ENCODE data around the gene PLXDC1. TPM values are rescaled to one million over a fixed set of nuclear protein-coding genes. Genes with fewer than 3 reads are reported as not detected.

PLXDC1 gene
- total and polyA plus RNA-seq, 2 of the 8 experiments (the other 6 are each of a cell fraction or from before 2014, with no cell fraction given), result 4.1 to 14.6 TPM

DNA sequence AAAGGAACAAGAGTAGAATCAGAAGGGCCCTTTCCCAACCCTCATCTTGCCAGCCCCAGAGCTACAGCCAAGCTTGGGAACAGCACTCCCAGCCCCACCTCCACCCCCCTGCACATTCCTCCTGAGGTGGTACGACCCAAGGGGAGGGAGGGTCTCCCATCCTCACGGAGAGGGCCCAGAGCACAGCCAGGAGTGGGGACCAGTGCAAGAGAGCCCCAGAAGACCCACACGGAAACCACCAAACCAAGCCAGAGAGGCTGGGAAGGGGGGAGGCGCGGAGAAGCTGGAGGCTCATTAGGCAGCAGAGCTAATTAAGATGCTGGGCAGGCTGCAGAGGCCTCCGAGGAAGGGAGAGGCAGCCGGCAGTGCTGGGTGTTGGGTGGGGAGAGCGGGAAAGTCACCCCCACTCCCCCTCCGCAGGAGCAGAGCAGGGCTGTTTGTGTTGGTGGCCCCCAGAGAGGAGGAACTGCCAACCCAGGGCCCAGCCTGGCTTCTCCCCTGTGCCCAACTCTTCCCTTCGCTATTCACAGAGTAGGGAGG, 43.6 kb upstream of the PLXDC1 start:
- Histone ChIP-seq H3K23ac (ENCODE audit: insufficient read length) (no peak overlapping the region), H3K4me1 (replicated peaks in 1 of 4; ENCODE audit: control insufficient read depth in 3 of 4, insufficient read depth in 4 of 4, low read length in 3 of 4) (peaks cover 4 to 27% (median 23%) of the 10 kb centered on the region in 4 experiments), H4K20me1 (replicated peaks in 1 of 2; ENCODE audit: control insufficient read depth in 1 of 2, insufficient read depth in 2 of 2, low read length in 2 of 2) (peaks cover 2 to 27% of the 10 kb centered on the region in 2 experiments), H3K18ac (ENCODE audit: extremely low read depth, low read length) (peak overlapping the region; percentile 21; the same call in 1 of the 2 replicates), H2BK120ac (replicated peaks; ENCODE audit: low read depth, low read length) (no peak overlapping the region), H3K36me3 (ENCODE audit: control insufficient read depth in 2 of 4, insufficient read depth in 4 of 4, low read length in 3 of 4) (peaks cover 5 to 30% (median 18%) of the 10 kb centered on the region in 4 experiments; a peak in 7 of 8 replicates), H3K9ac (replicated peaks in 1 of 4; ENCODE audit: extremely low read depth in 1 of 4, low read depth in 3 of 4, low read length in 3 of 4) (no peak overlapping the region), H2BK5ac (ENCODE audit: low read depth, low read length) (peak overlapping the region; percentile 21; the same call in 1 of the 2 replicates), H2BK15ac (ENCODE audit: low read length) (peak overlapping the region; percentile 6; the same call in 1 of the 2 replicates), H3K27me3 (replicated peaks in 1 of 4; ENCODE audit: control insufficient read depth in 3 of 4, extremely low read depth in 1 of 4, insufficient read depth in 3 of 4, low read length in 3 of 4) (no peaks in the 10 kb centered on the region), H3K23me2 (ENCODE audit: low read depth, low read length) (peaks cover 6% of the 10 kb centered on the region; the same call in 1 of the 2 replicates), H3K4me3 (ENCODE audit: extremely low read depth in 1 of 4, insufficient read depth in 2 of 4, low read depth in 3 of 4, low read length in 4 of 4) (peak overlapping the region; percentile 8 to 89 (median 27); a peak in 5 of 8 replicates), H2AK5ac (ENCODE audit: low read depth, low read length) (no peak overlapping the region), H3K79me2 (ENCODE audit: control insufficient read depth in 1 of 2, insufficient read depth in 2 of 2, low read length in 2 of 2) (peaks cover 0 to 35% of the 10 kb centered on the region in 2 experiments; a peak in 2 of 4 replicates), H3K27ac (ENCODE audit: low read depth, low read length) (0 out of 2 replicates have a peak overlapping the region, but pooled peaks have one; percentile 32), H3K79me1 (ENCODE audit: low read depth, low read length) (peaks cover 19% of the 10 kb centered on the region), H3K4ac (replicated peaks; ENCODE audit: insufficient read length, low read depth, low read length) (no peak overlapping the region), H4K8ac (ENCODE audit: extremely low read depth, insufficient read depth, low read length) (no peak overlapping the region), H2BK12ac (ENCODE audit: low read depth, low read length) (no peak overlapping the region), H3K56ac (replicated peaks; ENCODE audit: insufficient read length, low read depth, low read length) (no peak overlapping the region), H4K5ac (ENCODE audit: insufficient read length, low read depth, low read length) (no peak overlapping the region), H3K14ac (ENCODE audit: insufficient read length) (no peak overlapping the region), H3K4me2 (ENCODE audit: insufficient read depth in 1 of 2, low read depth in 2 of 2, low read length in 2 of 2) (peak overlapping the region; percentile 80 to 82), H4K91ac (replicated peaks; ENCODE audit: insufficient read length, low read length) (no peak overlapping the region), H2BK20ac (ENCODE audit: low read length) (peak overlapping the region; percentile 29; the same call in 1 of the 2 replicates), H3K9me3 (ENCODE audit: insufficient read depth in 2 of 2, low read depth in 1 of 2, low read length in 1 of 2) (no peaks in the 10 kb centered on the region), H2AFZ (ENCODE audit: low read length) (no peak overlapping the region)
- CTCF ChIA-PET (ENCODE audit: partially characterized antibody), result interaction anchor here (0.7 to 3.8 kb wide), 27 partner anchors 9 to 559 kb away, joined by 3 to 24 read pairs (median 6); no protein-coding TSS in a partner anchor
- no peak for FAIRE-seq
- DNase-seq (ENCODE audit: low read depth in 1 of 2, low spot score in 2 of 2), result no peak
- POLR2A ChIA-PET (ENCODE audit: partially characterized antibody), result interaction anchor here (1.1 to 5.9 kb wide), 5 partner anchors 10 to 266 kb away, joined by 4 to 51 read pairs (median 5); partner anchors contain the start of gene CDK12
- TF ChIP-seq TBP (IDR thresholded peaks at IDR 0.05; ENCODE audit: low read depth, low read length), result no peak
- no peak for TF ChIP-seq POLR2A (IDR thresholded peaks at IDR 0.05; ENCODE audit: control extremely low read depth in 1 of 2, low read depth in 2 of 2, low read length in 2 of 2)
- peak in 1 of 2 experiments; percentile 58; a peak in 1 of 3 replicates for TF ChIP-seq EP300 (IDR thresholded peaks at IDR 0.05; ENCODE audit: borderline replicate concordance in 1 of 2, low read depth in 2 of 2, low read length in 2 of 2)
- TF ChIP-seq HDAC2 (IDR thresholded peaks at IDR 0.05; ENCODE audit: borderline replicate concordance in 1 of 2, low read depth in 2 of 2, low read length in 2 of 2), result no peak
- peak; percentile 57; the same call in 1 of the 2 replicates for TF ChIP-seq JUND (IDR thresholded peaks at IDR 0.05; ENCODE audit: low read length)
- TF ChIP-seq POLR2AphosphoS5 (IDR thresholded peaks at IDR 0.05; ENCODE audit: low read depth, low read length), result no peak
- no peak for TF ChIP-seq ASH2L (IDR thresholded peaks at IDR 0.05; ENCODE audit: low read length)
- TF ChIP-seq CHD1 (IDR thresholded peaks at IDR 0.05; ENCODE audit: low read depth, low read length), result peak; percentile 57; the same call in 1 of the 2 replicates
- TF ChIP-seq BRCA1 (IDR thresholded peaks at IDR 0.05; ENCODE audit: low read depth, low read length), result no peak
- 46% methylated on average over 10 of the region's 10 CpGs; no CpG with 5 or more reads in 1 of the 2 experiments for WGBS, 2 experiments (ENCODE audit: extremely low coverage in 1 of 2, insufficient coverage in 1 of 2, insufficient read length in 1 of 2, insufficient replicate concordance in 2 of 2, low coverage in 1 of 2, low lambda C conversion rate in 2 of 2, missing lambda C conversion rate in 1 of 2)

All from H1 (cell line).